IPS DF 19.7 (cell line): ENCODE results near the gene TTL.
"Not testable (repeated sequence)": the region's sequence is repeated elsewhere in the genome, so short reads cannot be mapped to it uniquely, and the experiment has no call there.

Source experiments
- DNase-seq: peaks from one replicate; pipeline ENCODE4 v3.0.0-alpha.2; 2013; ENCODE audit warnings: low read depth, low spot score

TTL gene

DNA sequence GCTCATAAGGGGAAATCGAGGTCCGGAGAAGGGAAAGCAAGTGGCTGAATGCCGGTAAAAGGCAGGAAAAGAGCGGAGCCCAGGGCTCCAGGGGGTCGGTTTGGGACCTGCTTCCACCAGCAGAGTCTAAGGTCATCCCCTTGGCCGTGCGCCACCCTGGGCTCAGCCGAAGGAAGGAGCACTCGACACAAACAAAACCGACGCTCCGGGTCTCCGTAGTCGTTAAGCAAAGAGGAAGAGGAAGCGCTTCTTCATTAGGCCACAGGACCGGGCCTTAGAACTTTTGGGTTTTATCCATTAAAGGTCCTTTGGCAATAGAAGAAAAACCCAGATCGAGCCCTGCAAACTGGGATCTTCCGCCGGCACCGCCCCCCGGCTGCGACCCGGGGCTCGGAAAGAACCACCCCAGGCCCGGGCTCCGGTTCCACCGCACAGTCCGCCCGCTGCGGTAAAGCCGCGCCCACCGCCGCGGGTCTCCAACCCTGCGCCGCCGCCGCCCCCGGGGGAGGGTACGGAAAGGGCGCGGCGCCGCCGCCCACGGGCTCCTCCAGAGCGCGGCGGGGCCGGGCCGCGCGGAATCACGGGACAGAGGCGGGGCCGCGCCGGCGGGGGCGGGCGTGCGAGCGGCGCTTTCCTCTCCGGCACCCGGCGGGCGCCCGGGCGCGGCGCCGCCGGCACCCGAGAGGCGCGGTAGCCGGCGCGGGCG lies at the start of gene TTL:
TTL (plus strand) TSS at position 629 of the 706 bp plus-strand sequence. CDS start 189 bp downstream, outside the sequence.
- DNase-seq: no peak

GRCh38 chr2:112432390-112432734 lies 49.6 kb upstream of the TTL start:
- not testable (repeated sequence) for DNase-seq

- DNase-seq: not testable (repeated sequence)
These were observed 49.0 kb upstream of the TTL start for GRCh38 chr2:112432735-112433479.

GRCh38 chr2:112433480-112433879 lies 48.5 kb upstream of the TTL start, which contains the start of gene RGPD8:
TSS of gene RGPD8 (minus strand) at chr2:112433645. CDS start at chr2:112433453, 192 bp downstream.
- DNase-seq: not testable (repeated sequence)

DNA sequence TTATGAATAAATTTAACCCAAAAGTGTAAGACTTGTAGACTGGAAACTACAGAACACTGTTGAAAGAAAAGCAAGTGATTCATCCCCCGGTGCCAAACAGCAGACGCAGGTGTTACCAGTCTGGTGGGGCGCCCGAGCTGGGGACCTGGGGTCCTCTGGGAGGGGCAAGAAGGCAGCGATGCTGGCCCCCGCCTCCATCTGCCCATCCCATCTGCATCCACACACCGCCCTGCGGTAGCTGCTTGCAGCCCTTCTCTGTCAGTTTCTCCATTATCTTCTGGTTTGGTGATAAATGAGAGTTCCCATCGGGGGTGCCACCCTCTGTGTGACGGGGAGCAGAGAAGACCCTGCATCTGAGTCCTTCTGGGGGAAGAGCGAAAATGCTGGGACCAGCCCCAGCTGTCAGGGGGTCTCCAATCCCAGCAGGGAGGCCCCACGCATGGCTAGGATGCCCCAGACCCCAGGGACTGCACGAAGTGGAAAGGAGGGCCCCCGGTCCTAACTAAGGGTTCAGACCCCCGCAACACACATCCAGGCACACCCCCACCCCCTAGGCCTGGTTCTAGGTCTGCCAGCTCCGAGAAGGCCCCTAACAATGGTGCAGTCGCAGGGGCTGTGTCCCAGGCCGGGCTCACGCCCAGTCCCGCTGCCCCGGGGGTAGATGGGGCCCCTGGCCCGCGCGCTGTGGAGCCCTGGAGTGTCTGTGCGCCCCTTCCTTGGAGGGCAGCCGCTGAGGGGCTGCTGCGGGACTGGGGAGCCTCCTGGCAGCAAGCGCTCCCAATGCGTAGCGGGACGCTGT lies 47.8 kb upstream of the TTL start:
- no peak for DNase-seq

DNA sequence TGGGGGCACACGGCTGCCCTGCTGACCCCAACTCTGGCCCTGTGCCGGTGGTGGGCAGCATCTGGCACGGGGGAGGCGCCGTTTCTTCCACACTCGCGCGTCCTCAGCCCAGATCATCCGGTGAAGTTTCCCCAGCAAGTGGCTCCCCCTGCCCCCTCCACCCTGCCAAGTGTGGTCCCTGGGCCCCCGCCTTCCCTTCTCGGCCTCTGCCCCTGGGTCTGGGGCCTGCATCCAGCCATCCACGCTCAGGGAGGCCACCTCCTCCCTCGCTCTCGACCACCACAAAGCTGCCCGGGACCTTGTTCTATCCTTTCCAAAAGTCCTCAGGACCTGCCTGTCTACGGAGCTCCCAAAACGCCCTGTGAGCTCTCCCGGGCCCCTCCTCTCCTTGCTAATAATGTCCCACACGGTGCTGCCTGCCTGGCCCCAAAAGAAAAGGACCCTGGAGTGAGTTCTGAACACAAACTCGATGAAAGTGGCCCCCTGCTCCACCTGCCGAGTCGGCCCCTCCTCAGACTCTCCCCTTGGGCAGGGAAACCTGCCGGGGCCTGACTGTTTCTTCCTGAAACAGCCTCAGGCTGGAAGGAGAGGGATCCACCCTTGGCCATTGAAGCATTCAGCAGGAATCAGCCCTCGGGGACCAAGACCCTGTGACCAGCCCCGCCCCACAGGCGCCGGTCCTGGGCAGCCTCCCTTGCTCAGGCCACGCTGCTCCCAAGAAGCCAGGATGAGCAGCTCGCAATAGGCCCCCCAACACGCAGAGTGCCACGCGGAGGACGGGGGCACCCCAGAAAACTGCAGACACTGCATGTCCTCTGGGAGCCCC lies 46.9 kb upstream of the TTL start:
- not testable (repeated sequence) for DNase-seq

DNA sequence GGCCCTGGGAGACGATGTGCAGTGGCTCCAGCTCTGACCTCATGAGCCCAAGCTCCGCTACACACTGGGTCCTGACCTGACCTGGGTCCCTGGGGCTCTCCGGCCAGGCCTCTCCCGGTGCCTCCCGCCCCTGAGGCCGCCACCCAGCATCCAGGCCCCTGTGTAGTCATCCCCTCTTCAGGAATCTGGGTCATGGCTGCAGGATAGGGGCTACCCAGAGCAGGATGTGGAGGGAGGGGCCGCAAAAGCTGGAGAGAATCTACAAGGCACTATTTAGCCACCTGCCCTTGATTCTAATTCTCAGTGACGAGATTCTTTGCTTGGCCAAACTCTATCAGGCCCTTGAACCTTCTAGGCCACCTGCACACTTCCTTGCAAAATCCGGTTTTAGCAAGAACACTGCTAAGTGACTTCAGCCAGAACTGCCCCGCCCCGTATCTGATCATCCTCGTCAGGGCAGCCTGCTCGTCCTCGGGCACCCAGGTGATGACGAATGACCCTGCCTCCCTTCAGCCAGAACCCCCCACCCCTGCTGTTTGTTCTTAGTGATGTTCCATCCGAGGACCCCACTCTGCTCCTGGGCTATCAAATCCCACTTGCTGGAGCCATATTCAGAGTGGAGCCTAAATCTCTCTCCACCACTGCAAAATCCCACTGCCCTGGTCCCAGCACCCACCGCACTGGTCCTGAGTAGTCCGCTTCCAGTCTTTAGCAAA lies 46.1 kb upstream of the TTL start:
- not testable (repeated sequence) for DNase-seq

GRCh38 chr2:112436993-112437392 lies 45.0 kb upstream of the TTL start:
- not testable (repeated sequence) for DNase-seq

DNA sequence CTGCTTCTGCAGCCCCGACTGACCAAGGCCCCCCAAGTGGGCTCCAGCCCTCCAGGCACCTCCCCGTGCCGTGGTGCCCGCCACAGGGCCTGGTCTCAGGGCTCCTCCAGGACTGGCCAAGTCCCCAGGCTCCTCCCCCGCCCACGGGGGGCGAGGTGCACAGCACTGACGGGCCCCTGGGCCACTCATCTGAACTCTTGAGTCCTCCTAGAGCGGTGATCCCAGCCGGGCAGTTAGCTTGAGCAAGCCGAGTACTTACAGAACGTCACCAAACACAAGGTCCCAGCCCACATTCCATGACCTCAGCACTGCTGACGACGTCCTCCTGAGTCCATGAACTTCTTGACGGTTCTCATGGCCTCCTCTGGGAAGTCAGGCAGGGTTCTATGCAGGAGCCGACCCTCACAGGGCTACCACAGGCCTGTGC lies 44.5 kb upstream of the TTL start:
- not testable (repeated sequence) for DNase-seq

- not testable (repeated sequence) for DNase-seq
These were observed 43.2 kb upstream of the TTL start for GRCh38 chr2:112438603-112439261.

DNA sequence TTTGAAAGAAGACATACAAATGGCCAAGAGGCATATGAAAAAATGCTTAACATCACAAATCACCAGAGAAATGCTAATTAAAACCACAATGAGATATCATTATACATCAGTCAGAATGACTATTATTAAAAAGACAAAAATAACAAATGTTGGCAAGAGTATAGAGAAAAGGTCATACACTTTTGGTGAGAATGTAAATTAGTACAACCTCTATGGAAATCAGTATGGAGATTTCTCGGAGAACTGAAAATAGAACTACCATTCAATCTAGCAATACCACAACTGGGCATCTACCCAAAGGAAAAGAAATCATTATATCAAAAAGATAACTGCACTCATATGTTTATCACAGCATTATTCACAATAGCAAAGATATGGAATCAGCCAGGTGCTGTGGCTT lies 37.7 kb upstream of the TTL start:
- not testable (repeated sequence) for DNase-seq

DNA sequence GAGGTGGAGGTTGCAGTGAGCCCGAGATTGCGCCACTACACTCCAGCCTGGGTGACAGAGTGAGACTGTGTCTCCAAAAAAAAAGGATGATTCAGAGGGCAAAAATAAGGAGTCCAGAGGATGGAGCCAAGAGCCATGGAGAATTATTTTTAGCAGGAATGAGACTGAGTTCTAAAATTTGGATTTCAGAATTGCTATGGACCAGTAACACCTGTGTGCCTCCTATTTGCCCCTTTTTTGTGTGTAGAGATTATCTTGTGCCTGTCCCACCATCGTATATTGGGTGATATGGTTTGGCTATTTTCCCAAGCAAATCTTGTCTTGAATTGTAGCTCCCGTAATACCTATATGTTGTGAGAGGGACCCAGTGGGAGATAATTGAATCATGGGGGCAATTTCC lies 32.1 kb upstream of the TTL start:
- DNase-seq: no peak

DNA sequence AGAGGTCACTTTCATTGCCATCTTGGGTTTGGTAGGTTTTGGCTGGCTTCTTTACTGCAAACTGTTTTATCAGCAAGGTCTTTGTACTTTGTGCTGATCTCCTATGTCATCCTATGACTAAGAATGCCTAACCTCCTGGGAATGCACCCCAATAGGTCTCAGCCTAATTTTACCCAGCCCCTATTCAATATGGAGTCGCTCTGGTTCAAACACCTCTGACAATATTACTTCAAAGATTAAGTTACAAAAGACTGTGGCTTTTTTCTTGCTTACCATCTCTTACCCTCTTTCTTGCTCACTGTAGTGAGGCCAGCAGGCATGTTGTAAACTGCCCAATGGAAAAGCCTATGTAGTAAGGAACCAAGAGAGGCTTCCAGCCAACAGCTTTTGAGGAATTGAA lies 30.6 kb upstream of the TTL start:
- DNase-seq: no peak

GRCh38 chr2:112454586-112454985 lies 27.4 kb upstream of the TTL start:
- no peak for DNase-seq

DNA sequence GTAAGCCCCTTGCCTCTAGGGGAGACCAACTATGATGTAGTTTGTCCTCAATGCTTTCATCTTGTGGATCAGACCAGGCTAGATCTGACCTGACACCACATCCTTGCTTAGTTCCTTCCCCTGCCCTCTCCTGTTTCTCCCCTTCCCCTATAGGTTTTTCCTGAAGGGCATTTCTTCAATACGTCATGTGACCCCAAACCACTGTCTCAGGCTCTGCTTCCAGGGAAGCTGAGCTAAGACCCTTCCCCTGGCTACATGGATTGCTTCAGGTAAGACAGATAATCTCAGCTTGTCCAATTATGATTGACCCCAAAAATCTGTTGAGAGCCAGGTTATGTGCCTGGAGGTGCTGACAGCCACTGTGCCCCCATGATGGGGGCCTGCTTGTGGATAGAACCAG lies 22.6 kb upstream of the TTL start:
- no peak for DNase-seq

- no peak for DNase-seq
These were observed 19.8 kb upstream of the TTL start for GRCh38 chr2:112462178-112462577.

DNA sequence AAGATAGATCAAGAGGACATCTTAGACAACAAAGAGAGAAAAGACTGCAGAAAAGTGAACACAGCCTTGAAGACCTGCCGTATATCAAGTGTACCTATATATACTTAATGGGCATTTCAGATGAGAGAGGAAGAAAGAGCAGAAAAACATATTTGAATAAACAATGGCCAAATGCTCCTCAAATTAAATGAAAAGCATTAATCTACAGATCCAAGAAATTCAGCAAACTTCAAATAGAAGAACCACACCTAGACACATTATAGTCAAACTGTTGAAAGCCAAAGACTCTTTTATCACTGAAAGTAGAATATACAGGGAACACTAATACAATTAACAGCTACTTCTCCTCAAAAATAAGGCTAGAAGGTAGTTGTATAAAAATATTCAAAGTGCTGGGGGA lies 18.7 kb upstream of the TTL start:
- DNase-seq: no peak

- no peak for DNase-seq
These were observed 16.6 kb upstream of the TTL start for GRCh38 chr2:112465382-112465781.

- DNase-seq: no peak
These were observed 9.3 kb upstream of the TTL start for GRCh38 chr2:112472547-112473263.
